PC-9 (cell line): Measurements from ENCODE around the gene PPP2R2C. TPM values are rescaled to one million over a fixed set of nuclear protein-coding genes. Genes with fewer than 3 reads are reported as not detected.

ENCODE experiments used
- BruUV-seq: library from RNA; stranded (reverse); fragments of 400-500 nt; replicated peaks from 2 replicates; lab custom pipeline; 2021; lab: Mats Ljungman, UMichigan
- CTCF ChIA-PET: fragments of 300-600 bp; sonication (Branson Sonifier 250); formaldehyde crosslinking; loops from one replicate; lab custom pipeline; 2022; ENCODE audit warnings: antibody characterized with exemption; lab: Charles Lee
- POLR2A ChIA-PET: fragments of 300-600 bp; sonication (Branson Sonifier 250); formaldehyde crosslinking; loops from one replicate; lab custom pipeline; 2022; ENCODE audit warnings: antibody characterized with exemption; ENCODE audit not compliant: unreplicated experiment; lab: Charles Lee
- DNase-seq, 2 experiments: peaks; one replicate each; pipeline versions ENCODE4 v3.0.0 to v3.0.0-alpha.2; 2015 to 2022; ENCODE audit warnings: mixed read lengths in 1 of 2
- H2AFZ ChIP-seq: fragments of 200-600 bp; sonication (generic); 2 replicates; pipeline ENCODE4 v1.8.1; 2017; ENCODE audit warnings: antibody characterized with exemption
- H3F3A ChIP-seq: fragments of 200-600 bp; sonication (generic); 2 replicates; pipeline ENCODE4 v1.8.1; 2017; ENCODE audit warnings: antibody characterized with exemption, mild to moderate bottlenecking, low read depth; ENCODE audit not compliant: insufficient read depth
- H3K27ac ChIP-seq: fragments of 200-600 bp; sonication (generic); 2 replicates; pipeline ENCODE4 v1.6.1; 2016; ENCODE audit warnings: mixed run types
- H3K27me3 ChIP-seq: fragments of 200-600 bp; sonication (generic); 2 replicates; pipeline ENCODE4 v1.6.1; 2016; ENCODE audit warnings: low read depth, mixed run types; ENCODE audit not compliant: insufficient read depth
- H3K36me3 ChIP-seq: fragments of 200-600 bp; sonication (generic); 2 replicates; pipeline ENCODE4 v1.6.1; 2016; ENCODE audit warnings: low read depth, mixed run types
- H3K4me1 ChIP-seq: fragments of 200-600 bp; sonication (generic); replicated peaks from 2 replicates; pipeline ENCODE4 v1.6.1; 2016; ENCODE audit warnings: mixed run types; ENCODE audit not compliant: insufficient read depth
- H3K4me2 ChIP-seq: fragments of 200-600 bp; sonication (generic); 2 replicates; pipeline ENCODE4 v1.6.1; 2017; ENCODE audit warnings: mixed run types
- H3K4me3 ChIP-seq: fragments of 200-600 bp; sonication (generic); 2 replicates; pipeline ENCODE4 v1.6.1; 2016; ENCODE audit warnings: mixed run types
- H3K79me2 ChIP-seq: fragments of 200-600 bp; sonication (generic); 2 replicates; pipeline ENCODE4 v1.6.1; 2017; ENCODE audit warnings: low read depth, mixed run types
- H3K9me2 ChIP-seq: fragments of 200-600 bp; sonication (generic); 2 replicates; pipeline ENCODE4 v1.8.1; 2017; ENCODE audit warnings: mild to moderate bottlenecking; ENCODE audit not compliant: insufficient read depth
- H3K9me3 ChIP-seq: fragments of 200-600 bp; sonication (generic); 2 replicates; pipeline ENCODE4 v1.8.1; 2016; ENCODE audit warnings: low read depth; ENCODE audit not compliant: insufficient read depth
- H4K20me1 ChIP-seq: fragments of 200-600 bp; sonication (generic); 2 replicates; pipeline ENCODE4 v1.8.1; 2017; ENCODE audit not compliant: insufficient read depth
- EZH2 ChIP-seq: fragments of 200-600 bp; sonication (generic); IDR thresholded peaks from 2 replicates; pipeline ENCODE4 v1.8.0; 2017; ENCODE audit warnings: antibody characterized with exemption, low read depth
- intact Hi-C: fragments of 100-400 bp; cut with micrococcal nuclease; formaldehyde crosslinking; loops from one replicate; pipeline ENCODE4 v1.10.0; 2022; ENCODE audit not compliant: unreplicated experiment
- total RNA-seq: library from RNA; stranded (reverse); gene quantifications from 2 replicates; pipeline ENCODE4 v1.2.3, GENCODE V29; 2021
- TF ChIP-seq, protein P1 (sequence below): fragments of 200-600 bp; sonication (generic); conservative IDR thresholded peaks from 2 replicates; pipeline ENCODE4 v1.6.1; 2017; ENCODE audit warnings: mixed run types, antibody characterized with exemption, mild to moderate bottlenecking, moderate library complexity

Gene PPP2R2C
- total RNA-seq, 1 experiment from 2014 or later: 40.9 TPM

GRCh38 chr4:6450709-6451108 is 21.7 kb downstream of the PPP2R2C start:
- Histone ChIP-seq H3K4me1 (no peaks in the 10 kb centered on the region), H2AFZ (no peak overlapping the region), H3F3A (no peaks in the 10 kb centered on the region), H3K27me3 (no peaks in the 10 kb centered on the region), H3K79me2 (no peaks in the 10 kb centered on the region), H3K36me3 (no peaks in the 10 kb centered on the region), H3K9me2 (no peaks in the 10 kb centered on the region), H3K4me2 (no peak overlapping the region), H3K4me3 (no peak overlapping the region), H3K9me3 (no peaks in the 10 kb centered on the region), H3K27ac (no peak overlapping the region), H4K20me1 (no peaks in the 10 kb centered on the region)
- POLR2A ChIA-PET: interaction anchor here (0.6 kb wide), 1 partner anchor 1131 kb away, joined by 6 read pairs; no protein-coding TSS in a partner anchor
- TF ChIP-seq, protein P1, sequence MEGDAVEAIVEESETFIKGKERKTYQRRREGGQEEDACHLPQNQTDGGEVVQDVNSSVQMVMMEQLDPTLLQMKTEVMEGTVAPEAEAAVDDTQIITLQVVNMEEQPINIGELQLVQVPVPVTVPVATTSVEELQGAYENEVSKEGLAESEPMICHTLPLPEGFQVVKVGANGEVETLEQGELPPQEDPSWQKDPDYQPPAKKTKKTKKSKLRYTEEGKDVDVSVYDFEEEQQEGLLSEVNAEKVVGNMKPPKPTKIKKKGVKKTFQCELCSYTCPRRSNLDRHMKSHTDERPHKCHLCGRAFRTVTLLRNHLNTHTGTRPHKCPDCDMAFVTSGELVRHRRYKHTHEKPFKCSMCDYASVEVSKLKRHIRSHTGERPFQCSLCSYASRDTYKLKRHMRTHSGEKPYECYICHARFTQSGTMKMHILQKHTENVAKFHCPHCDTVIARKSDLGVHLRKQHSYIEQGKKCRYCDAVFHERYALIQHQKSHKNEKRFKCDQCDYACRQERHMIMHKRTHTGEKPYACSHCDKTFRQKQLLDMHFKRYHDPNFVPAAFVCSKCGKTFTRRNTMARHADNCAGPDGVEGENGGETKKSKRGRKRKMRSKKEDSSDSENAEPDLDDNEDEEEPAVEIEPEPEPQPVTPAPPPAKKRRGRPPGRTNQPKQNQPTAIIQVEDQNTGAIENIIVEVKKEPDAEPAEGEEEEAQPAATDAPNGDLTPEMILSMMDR: no peak
- BruUV-seq: no TSS peak
- CTCF ChIA-PET: no interaction called here
- no peak for DNase-seq
- intact Hi-C loops: no loop called here

DNA sequence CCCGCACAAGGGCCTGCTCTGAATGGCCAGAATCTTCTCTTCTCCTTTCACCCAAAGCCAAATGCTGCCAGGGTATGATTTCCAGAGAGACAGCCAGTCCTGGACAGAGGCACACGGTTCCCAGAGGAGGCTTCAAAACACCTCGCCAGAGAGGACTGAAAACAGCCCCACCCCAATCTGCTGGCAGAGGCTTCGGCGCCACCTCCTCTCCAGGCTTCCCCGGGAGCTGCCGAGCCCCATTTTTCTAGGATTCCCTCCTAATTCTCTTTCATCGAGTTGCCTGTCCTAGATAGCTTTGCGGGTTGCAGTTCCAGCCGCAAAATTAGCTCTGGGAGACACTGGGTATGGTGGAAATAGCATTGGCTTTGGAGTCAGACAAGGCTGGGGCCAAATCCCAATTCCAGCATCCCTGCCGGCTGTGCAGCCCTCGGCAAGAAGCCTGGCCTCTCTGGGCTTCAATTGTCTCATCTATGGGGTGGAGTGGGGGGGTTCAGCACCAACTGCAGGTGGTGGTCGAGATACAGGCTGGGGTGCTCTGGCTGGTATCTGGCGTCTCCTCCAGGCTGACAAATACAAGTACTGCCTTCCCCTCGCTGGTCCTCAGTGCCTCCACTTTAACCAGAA is 22.6 kb downstream of the PPP2R2C start:
- Histone ChIP-seq H3K27me3 (no peaks in the 10 kb centered on the region), H3K36me3 (no peaks in the 10 kb centered on the region), H3K4me1 (no peaks in the 10 kb centered on the region), H3K9me3 (no peaks in the 10 kb centered on the region), H4K20me1 (no peaks in the 10 kb centered on the region), H3F3A (no peaks in the 10 kb centered on the region), H3K9me2 (no peaks in the 10 kb centered on the region), H3K4me3 (no peak overlapping the region), H3K4me2 (no peak overlapping the region), H3K27ac (no peak overlapping the region), H3K79me2 (no peaks in the 10 kb centered on the region), H2AFZ (no peak overlapping the region)
- DNase-seq: no peak
- ChIA-PET CTCF (no interaction called here), POLR2A (interaction anchor here (0.6 kb wide), 1 partner anchor 1132 kb away, joined by 6 read pairs; no protein-coding TSS in a partner anchor)
- intact Hi-C loops: no loop called here
- TF ChIP-seq, protein P1: no peak
- no peak for TF ChIP-seq EZH2
- no TSS peak for BruUV-seq

DNA sequence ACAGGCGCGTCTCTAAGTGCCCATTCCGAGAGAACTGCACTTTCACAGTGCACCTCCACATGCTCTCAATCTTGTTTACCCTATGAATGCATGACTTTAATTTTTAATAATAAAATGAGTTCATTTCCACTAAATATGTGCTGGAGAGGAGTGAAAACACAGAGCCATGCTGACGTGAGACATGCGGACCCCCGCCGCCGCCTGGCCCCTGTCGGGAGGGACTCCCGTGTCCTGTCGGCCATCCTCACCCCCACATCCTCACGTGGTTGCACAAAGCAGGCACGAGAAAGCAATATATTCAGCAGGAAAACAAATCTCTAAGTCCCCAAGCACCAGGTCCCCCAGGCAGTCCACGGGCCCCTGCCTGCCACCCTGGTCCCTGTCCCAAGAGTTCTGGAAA is 23.1 kb downstream of the PPP2R2C start:
- H3K9me3 ChIP-seq: no peaks in the 10 kb centered on the region
- intact Hi-C loops: no loop called here
- H3K36me3 ChIP-seq: no peaks in the 10 kb centered on the region
- CTCF ChIA-PET: no interaction called here
- no peaks in the 10 kb centered on the region for H3K4me1 ChIP-seq
- BruUV-seq: no TSS peak
- no peaks in the 10 kb centered on the region for H4K20me1 ChIP-seq
- no peak overlapping the region for H3K27ac ChIP-seq
- no peak overlapping the region for H3K4me3 ChIP-seq
- TF ChIP-seq, protein P1: no peak
- no peak for TF ChIP-seq EZH2
- DNase-seq: no peak
- no peaks in the 10 kb centered on the region for H3K9me2 ChIP-seq
- H3K27me3 ChIP-seq: no peaks in the 10 kb centered on the region
- H3K4me2 ChIP-seq: no peak overlapping the region
- POLR2A ChIA-PET: no interaction called here
- H2AFZ ChIP-seq: no peak overlapping the region
- H3K79me2 ChIP-seq: no peaks in the 10 kb centered on the region
- no peaks in the 10 kb centered on the region for H3F3A ChIP-seq
